Epithelial cell of esophagus (primary cell): ENCODE results near the gene OR2J2.
"Not testable (repeated sequence)": the region's sequence is repeated elsewhere in the genome, so short reads cannot be mapped to it uniquely, and the experiment has no call there.

ENCODE experiments used
- DNase-seq: peaks from one replicate; pipeline ENCODE4 v3.0.0; 2010; ENCODE audit warnings: low read depth
- H3K4me3 ChIP-seq: 2 replicates; pipeline ENCODE4 v1.5.1; 2011; ENCODE audit warnings: mild to moderate bottlenecking, low read length, control low read depth
- CTCF ChIP-seq: IDR thresholded peaks from 2 replicates; pipeline ENCODE4 v1.5.1; 2011; ENCODE audit warnings: low read depth, mild to moderate bottlenecking, low read length, control low read depth, inconsistent platforms; ENCODE audit not compliant: insufficient read depth; ENCODE audit errors: missing control alignments

The OR2J2 gene

GRCh38 chr6:29200767-29201662, 30.3 kb downstream of the OR2J2 start:
- no peak overlapping the region for H3K4me3 ChIP-seq
- no peak for TF ChIP-seq CTCF
- DNase-seq = no peak

- DNase-seq = no peak
- TF ChIP-seq CTCF = no peak
- H3K4me3 ChIP-seq = no peak overlapping the region
Measured at GRCh38 chr6:29201966-29202365, 31.3 kb downstream of the OR2J2 start.

- H3K4me3 ChIP-seq = no peak overlapping the region
- TF ChIP-seq CTCF = no peak
- no peak for DNase-seq
Measured at GRCh38 chr6:29211488-29211887, 40.8 kb downstream of the OR2J2 start.

- H3K4me3 ChIP-seq = no peak overlapping the region
- no peak for DNase-seq
- no peak for TF ChIP-seq CTCF
Measured at GRCh38 chr6:29216528-29216927, 45.8 kb downstream of the OR2J2 start.

- DNase-seq, H3K4me3 ChIP-seq: not testable (repeated sequence)
Measured at GRCh38 chr6:29217242-29217641, 46.5 kb downstream of the OR2J2 start.

GRCh38 chr6:29218056-29218455, 47.3 kb downstream of the OR2J2 start:
- not testable (repeated sequence) for H3K4me3 ChIP-seq, DNase-seq
